Neural cell (in vitro differentiated cells): ENCODE measurements around the gene CNTNAP2.

Experiments
- EP300 ChIP-seq: fragments of 450-650 bp; conservative IDR thresholded peaks from 2 replicates; pipeline ENCODE4 v1.6.1; 2014; ENCODE audit warnings: antibody characterized with exemption, mild to moderate bottlenecking, moderate library complexity; ENCODE audit not compliant: poor library complexity, severe bottlenecking
- EZH2 ChIP-seq: fragments of 200-600, 300-800 bp; shearing (Covaris generic), sonication (generic); IDR thresholded peaks from 2 replicates; pipeline ENCODE4 v1.6.1; 2014; ENCODE audit warnings: antibody characterized with exemption, low read length, borderline replicate concordance, mild to moderate bottlenecking; ENCODE audit not compliant: insufficient read depth, poor library complexity, severe bottlenecking
- POLR2AphosphoS5 ChIP-seq: IDR thresholded peaks from 2 replicates; pipeline ENCODE4 v1.6.1; 2012
- RAD21 ChIP-seq: fragments of 450-650 bp; conservative IDR thresholded peaks from 2 replicates; pipeline ENCODE4 v1.6.1; 2014; ENCODE audit warnings: antibody characterized with exemption, mild to moderate bottlenecking, moderate library complexity
- SMC3 ChIP-seq: fragments of 450-650 bp; conservative IDR thresholded peaks from 2 replicates; pipeline ENCODE4 v1.6.1; 2014; ENCODE audit warnings: antibody characterized with exemption, mild to moderate bottlenecking, moderate library complexity; ENCODE audit not compliant: poor library complexity
- TAF1 ChIP-seq: IDR thresholded peaks from 2 replicates; pipeline ENCODE4 v1.6.1; 2012; ENCODE audit warnings: low read depth
- TF ChIP-seq, protein P1 (sequence below): fragments of 450-650 bp; IDR thresholded peaks from 2 replicates; pipeline ENCODE4 v1.5.1; 2014; ENCODE audit warnings: antibody characterized with exemption, mild to moderate bottlenecking, moderate library complexity; ENCODE audit not compliant: poor library complexity, severe bottlenecking
- TF ChIP-seq, protein P2 (sequence below): IDR thresholded peaks from 2 replicates; pipeline ENCODE4 v1.6.1; 2012; ENCODE audit warnings: borderline replicate concordance

DNA sequence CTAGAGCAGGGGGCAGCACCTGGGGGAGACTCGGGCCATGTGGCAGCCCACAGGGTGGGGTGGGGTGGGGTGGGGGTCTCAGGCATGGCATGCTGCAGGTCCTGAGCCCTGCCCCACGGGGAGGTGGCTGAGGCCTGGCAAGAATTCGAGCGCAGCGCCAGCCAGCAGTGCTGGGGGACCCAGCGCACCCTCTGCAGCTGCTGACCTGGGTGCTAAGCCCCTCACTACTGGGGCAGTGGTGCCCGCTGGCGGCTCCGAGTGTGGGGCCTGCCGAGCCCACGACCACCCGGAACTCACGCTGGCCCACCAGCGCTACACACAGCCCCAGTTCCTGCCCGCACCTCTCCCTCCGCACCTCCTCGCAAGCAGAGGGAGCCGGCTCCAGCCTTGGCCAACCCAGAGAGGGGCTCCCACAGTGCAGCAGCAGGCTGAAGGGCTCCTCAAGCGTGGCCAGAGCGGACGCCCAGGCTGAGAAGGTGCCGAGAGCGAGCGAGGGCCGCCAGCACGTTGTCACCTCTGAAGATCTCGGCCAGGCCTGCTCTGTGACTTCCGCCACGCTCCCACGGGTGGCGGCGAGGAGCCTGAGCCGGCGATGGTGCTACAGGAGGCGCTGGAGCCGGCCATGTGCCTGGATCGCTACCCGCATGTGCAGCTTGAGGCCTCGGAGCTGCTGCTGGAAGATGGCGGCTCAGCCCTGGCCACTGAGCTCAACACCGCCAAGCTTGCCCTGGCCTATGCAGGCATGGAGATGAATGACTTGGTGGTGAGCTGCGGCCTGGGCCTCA is 2328.9 kb downstream of the CNTNAP2 start:
- TF ChIP-seq, protein P1, sequence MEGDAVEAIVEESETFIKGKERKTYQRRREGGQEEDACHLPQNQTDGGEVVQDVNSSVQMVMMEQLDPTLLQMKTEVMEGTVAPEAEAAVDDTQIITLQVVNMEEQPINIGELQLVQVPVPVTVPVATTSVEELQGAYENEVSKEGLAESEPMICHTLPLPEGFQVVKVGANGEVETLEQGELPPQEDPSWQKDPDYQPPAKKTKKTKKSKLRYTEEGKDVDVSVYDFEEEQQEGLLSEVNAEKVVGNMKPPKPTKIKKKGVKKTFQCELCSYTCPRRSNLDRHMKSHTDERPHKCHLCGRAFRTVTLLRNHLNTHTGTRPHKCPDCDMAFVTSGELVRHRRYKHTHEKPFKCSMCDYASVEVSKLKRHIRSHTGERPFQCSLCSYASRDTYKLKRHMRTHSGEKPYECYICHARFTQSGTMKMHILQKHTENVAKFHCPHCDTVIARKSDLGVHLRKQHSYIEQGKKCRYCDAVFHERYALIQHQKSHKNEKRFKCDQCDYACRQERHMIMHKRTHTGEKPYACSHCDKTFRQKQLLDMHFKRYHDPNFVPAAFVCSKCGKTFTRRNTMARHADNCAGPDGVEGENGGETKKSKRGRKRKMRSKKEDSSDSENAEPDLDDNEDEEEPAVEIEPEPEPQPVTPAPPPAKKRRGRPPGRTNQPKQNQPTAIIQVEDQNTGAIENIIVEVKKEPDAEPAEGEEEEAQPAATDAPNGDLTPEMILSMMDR, result no peak
- no peak for TF ChIP-seq EZH2
- no peak for TF ChIP-seq SMC3
- TF ChIP-seq, protein P2, sequence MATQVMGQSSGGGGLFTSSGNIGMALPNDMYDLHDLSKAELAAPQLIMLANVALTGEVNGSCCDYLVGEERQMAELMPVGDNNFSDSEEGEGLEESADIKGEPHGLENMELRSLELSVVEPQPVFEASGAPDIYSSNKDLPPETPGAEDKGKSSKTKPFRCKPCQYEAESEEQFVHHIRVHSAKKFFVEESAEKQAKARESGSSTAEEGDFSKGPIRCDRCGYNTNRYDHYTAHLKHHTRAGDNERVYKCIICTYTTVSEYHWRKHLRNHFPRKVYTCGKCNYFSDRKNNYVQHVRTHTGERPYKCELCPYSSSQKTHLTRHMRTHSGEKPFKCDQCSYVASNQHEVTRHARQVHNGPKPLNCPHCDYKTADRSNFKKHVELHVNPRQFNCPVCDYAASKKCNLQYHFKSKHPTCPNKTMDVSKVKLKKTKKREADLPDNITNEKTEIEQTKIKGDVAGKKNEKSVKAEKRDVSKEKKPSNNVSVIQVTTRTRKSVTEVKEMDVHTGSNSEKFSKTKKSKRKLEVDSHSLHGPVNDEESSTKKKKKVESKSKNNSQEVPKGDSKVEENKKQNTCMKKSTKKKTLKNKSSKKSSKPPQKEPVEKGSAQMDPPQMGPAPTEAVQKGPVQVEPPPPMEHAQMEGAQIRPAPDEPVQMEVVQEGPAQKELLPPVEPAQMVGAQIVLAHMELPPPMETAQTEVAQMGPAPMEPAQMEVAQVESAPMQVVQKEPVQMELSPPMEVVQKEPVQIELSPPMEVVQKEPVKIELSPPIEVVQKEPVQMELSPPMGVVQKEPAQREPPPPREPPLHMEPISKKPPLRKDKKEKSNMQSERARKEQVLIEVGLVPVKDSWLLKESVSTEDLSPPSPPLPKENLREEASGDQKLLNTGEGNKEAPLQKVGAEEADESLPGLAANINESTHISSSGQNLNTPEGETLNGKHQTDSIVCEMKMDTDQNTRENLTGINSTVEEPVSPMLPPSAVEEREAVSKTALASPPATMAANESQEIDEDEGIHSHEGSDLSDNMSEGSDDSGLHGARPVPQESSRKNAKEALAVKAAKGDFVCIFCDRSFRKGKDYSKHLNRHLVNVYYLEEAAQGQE, result no peak
- TF ChIP-seq POLR2AphosphoS5, result no peak
- no peak for TF ChIP-seq EP300
- TF ChIP-seq TAF1, result no peak
- no peak for TF ChIP-seq RAD21
